Activated CD4-positive, alpha-beta T cell treated with anti-CD3 and anti-CD28 coated beads for 4 hours (primary cell): Measurements from ENCODE around the gene NPAS3.

Source experiments
- DNase-seq, 2 donors: peaks; one replicate each; pipeline ENCODE4 v3.0.0-alpha.2; 2020

Gene NPAS3

DNA sequence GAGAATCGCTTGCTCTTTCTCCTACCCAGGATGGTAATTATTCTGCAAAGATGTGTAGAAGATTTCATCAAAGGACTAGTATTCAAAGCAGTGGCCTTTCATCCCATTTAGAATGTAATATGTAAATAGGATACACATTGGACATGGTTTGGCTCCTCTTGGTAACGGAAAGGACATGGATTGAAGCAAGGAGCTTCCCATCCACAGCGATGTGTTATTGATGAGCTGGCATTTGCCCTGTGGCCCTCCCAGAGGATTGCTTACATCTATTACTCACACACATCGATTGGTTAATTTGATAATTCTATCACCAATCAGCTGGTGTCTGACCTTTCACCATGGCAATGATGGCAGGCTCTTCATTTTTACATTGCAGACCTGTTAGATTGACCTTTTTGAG is 553.8 kb downstream of the NPAS3 start:
- no peak for DNase-seq

DNA sequence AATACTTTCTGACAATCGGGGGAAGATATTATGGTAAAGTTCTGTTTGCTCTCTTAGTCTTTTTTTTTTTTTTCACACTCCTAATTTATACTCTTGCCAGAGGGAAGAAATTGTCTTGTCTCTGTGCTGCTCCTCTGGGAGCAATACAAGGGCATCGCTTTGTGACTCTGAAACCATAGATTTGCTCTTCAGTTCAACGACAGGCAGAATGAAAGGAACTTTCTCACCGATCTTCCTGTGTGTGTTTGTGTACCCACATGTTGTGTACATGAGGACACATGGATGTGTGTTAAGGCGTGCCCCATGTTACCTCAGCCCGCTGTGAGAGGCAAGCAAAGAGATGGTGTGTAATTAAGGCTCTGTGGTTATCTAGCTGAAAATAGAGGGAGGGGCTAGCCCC is 554.6 kb downstream of the NPAS3 start:
- no peak for DNase-seq

DNA sequence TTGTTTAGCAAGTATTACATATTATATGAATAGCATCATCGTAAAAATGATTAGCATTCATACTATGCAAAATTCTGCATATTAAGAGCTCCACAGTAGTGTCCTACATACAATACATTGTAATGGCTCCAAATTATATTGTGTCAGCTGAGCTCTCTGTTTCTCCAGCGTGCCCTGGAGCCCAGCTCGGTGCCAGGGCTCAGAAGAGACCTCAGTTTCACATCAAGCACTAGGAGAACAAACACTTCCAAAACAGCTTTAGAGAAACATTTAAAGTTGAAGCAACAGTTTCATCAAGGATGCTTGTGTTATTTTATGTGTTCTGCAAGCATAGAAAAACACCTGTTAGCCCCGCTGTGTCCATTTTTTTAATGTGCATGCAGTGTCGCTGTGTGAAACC is 555.3 kb downstream of the NPAS3 start:
- no peak for DNase-seq

DNA sequence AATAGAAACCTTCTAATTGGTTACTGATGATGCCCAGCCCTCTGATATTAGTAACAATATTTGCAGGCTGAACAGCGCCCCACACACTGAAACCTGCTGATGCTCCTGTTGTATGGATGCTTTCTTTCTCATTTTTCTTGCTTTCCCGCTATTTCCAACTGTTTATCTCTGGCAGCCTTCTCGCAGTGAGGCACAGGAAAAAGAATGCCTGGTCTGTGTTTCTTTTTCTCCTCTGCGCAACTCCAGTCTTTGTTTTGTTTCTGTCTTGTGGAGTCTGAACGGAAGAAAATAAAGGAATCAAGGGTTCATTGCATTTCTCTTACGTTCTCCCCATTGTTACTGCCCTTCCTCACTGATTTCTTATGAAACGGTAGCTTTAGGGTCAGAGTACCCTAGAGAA is 561.0 kb downstream of the NPAS3 start:
- DNase-seq = no peak

DNA sequence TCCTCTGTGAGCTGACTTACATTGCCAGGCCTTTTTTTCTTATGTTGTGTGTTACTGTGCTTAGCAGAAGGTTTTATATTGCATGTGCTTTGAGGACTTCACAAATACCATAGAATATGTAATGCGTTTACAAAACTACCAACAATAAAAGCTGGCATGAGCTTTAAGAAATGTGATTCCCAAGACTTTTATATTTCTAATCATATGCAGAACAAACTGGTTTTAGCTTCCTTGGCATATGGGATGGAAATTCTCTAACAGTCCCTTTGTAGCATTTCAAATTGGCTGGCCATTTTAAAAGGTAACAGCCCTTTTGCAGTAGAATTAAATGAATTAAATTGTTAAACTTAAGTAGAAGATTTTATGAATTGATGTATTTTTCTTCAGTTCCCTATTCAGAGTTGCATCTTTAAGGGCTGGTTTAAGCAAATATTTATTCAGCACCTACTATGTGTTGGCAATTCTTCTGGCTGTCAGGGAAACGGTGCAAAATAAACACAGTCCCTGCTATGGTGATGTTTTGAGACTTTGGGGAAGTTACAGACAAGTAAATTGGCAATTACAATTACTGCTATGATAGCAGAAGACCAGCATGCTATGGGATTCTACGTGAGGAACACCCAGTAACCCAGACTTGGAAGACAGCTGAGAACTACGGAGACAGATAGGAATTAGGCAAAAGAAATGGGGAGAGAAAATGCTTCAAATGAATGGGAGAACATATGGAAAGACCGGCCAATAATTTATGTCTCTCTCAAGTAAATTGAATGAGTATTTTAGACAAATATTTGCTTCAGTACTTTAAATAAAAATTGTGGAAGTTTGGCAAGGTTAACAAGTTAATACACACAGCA is 565.8 kb downstream of the NPAS3 start:
- no peak for DNase-seq

DNA sequence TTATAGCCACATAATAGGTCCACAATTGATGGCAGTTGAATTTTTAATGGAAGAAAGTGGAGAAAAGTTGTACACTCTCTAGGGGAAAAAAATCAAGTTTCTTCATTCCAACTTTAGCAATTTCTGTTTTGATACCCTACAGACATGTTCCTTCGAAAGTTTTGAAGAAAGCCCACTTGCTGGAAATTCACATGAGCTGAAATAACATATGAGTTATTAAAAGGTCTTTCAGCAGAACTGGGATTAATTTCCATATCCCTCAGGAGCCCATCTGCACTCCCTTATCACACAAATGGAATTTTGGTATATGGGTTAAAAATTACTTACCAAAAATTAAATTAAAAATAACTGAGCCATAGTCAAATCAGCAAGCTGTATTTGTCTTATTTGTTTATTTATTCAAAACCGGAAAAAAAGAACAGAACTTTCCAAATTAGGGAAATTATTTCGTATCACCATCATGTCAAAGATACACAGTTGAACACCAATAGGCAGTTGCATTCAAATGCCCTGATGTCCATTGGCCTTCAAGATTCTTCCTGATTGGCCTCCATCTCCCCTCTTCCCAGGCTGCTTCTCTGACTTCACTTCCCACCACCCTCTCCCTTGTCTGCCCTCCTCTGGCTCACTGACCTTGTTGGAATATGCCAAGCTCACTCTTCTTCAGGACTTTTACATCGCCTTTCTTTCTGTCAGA is 566.7 kb downstream of the NPAS3 start:
- no peak for DNase-seq

DNA sequence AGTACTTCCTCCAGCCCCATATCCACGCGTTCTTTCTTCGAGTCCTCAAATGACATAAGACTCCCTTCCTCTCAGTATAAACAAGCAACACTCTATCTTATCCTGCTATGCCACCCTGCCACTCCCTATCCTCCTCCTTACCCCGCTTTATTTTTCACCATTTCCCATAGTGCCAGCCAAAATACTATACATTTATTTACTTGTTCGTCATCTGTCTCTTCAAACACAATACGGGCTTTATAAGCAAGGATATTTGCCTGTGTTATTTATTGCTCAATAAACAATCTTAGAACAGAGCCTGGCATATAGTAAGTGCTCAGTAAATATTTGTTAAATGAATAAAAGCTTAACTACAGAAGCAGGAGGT is 567.3 kb downstream of the NPAS3 start:
- no peak for DNase-seq

DNA sequence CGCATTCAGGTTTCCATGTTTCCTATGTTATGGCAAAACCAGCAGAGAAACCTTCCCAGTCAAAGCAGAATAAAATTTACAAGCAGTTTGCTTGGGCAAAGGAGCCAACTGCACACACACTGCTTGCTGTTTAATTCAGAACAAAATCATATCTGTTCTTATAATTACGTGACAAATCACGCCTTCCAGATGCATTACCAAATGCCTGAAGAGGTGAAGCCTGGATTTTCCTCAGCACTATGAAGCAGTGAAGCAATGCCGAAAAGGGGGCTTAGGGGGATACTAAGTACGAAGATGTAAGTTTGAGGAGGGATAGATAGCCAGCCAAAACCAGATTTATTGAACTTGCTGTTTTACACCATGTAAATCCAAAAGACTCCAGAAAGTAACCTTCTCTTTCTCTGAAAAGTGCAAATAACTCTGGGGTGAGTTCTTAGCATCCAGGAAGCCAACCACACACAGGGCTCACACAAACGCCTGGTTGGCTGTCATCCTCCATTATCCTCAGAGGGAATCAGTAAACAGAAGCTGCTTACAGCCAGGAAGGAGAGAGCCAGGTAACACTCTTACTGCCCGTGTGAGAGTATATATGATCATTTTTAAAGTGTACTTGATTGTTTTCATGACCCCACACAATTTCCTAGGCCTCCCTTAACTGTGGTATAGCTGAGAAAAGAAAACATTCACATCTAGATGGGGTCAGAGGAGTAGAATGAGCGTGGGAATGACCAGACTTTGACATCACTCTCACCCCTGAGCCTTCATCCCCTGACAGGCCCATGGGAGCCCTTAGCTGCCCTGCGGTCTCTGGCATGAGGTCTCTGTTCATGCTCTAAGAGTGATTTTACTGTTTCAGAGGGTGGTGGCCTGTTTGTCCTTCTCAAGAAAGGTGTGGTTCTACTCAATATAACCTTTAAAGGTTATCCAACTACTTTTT is 569.7 kb downstream of the NPAS3 start:
- no peak for DNase-seq

DNA sequence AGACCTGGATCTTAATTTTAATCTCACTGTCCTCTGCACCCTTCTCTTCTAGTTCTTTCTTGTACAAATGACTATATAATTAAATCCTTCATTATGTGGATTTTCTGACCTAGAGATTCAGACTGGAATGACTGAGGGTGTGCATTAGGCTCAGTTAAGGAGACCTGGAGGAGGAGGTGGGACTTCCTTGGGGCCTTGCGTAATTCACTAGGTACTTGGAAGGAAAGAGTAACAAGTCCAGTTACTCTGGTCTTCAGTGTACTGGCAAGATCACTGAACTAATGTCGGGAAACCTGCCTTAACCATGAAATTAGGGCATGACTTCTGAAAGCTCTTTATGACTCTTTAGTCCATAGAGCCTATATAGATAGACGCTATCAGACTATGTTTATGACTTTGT is 570.8 kb downstream of the NPAS3 start:
- DNase-seq = no peak

DNA sequence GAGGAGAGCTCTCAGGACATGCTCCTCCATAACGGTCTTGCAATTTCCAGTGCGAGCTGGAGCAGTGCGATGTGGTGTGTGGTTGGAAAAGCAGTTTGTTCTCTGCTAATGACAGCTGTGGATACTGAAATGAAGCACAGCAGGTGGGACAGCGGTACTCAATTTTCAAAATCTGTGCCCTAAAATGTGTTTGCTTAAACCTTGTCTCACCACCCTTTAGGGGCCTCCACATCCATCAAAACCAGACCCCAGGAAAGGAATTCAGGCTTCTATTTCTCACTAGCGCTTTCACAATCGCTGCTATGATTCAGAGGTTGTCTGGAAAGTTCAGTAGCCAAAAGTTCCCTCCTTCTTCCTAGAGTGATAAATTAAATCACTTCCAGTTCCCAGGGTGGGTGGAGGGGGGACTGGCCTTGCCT is 571.4 kb downstream of the NPAS3 start:
- no peak for DNase-seq

DNA sequence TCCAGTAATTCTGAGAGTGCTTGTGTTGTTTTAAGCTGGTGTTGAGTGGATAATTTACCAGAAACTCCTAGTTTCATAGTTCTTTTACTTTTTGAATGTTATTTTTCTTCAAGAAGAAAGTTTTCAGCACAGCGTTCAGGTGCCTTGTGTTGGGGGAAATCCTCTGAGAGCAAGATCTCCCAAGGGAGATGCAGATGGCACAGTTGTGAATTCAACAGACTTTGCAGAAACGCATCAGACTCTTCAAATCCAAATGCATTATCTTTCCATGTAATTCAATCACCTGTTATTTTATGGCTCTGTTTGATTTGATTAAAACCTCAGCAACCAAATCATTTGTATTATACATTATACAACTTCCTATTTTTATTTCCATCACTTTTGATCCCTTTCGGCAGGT is 572.3 kb downstream of the NPAS3 start:
- DNase-seq = no peak

DNA sequence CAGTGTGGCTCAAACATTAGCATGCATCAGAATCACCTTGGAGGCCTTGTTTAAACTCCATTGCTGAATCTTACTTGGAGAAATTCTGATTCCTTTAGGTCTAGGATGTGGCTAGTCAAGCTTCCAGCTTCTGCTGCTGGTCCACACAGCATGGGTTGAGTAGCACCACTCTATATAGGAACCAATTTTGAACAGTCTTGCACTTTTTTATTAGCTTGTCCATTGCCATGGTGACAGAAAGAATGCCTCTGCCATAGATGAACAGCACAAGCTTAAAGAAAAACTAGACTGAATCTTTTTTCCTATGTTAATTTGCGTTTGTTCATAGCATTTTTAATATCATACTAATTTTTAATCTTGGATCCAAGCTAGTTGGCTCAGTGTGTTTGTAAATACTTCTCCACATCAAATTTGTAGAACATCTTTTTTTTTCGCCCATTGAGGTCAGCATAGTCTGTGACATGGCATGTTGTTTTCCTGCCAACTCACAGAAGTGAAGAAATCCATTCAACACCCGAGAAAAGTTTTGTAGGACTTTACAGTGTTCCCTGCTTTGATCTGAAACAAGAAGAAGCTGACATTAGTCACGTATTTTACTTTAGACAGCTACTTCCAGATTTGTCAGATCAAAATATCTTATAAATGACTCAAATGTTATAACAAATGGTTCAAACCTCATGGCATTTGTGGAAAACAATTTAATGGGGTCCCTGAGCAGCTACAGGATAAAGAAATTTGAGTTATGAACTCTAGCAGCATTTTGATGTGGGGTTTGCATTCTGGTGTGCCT is 573.4 kb downstream of the NPAS3 start:
- DNase-seq = no peak

DNA sequence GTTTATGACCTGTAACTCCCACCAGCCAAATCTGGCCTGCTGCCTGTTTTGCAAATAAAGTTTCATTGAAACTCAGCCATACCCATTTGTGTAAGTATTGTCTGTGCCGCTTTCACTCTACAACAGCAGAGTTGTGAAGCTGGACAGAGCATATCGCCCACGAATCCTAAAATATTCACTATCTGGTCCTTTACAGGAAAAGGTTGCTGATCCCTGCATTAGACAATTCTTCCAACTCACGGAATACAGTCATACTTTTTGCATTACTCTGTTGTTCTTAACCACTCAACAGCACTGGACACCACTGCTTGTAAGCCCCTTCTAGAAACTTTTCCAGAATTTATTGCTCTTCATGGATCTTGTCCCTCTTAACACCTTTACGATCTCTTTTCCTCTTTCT is 576.8 kb downstream of the NPAS3 start:
- no peak for DNase-seq

DNA sequence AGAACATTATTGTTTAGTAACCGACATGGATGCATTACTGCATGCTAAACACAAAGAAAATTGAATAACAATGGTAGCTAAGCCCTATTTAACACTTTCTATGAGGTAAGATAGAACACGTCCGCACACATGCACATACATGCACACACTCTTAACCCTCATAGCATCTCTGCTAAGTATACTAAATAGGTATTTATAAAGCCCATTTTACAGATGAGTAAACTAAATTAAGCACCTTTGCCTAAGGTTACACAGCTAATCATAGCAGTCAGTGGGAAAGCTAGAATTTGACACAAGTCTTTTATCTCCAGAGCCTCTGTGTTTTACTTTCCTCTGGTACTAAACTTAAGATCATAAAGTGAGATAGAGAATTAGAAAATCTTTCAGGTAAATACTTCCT is 577.2 kb downstream of the NPAS3 start:
- no peak for DNase-seq

DNA sequence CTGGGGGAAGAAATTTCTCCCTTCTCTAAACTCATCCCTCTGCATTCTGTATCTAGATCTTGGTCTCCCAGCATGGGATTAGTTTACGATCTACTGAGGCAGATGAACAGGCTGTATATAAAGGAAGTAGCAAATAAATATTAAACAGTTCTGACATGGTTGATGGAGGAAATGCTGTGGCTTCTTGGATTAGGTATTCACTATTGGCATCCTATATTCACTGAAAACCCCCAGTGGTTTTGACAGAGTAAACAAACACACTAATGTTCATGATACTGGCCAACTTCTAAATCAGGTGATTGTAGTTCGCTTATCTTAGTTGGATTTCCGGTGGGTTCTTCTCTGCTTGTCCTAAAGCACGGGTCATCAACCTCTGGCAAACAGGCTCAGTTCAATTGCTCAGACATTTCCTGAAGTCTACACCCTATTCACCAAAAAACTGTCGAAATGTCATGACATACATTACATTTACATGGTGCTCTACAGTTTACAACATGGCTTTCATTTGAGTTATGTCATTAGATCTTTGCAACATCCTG is 578.3 kb downstream of the NPAS3 start:
- DNase-seq = no peak

DNA sequence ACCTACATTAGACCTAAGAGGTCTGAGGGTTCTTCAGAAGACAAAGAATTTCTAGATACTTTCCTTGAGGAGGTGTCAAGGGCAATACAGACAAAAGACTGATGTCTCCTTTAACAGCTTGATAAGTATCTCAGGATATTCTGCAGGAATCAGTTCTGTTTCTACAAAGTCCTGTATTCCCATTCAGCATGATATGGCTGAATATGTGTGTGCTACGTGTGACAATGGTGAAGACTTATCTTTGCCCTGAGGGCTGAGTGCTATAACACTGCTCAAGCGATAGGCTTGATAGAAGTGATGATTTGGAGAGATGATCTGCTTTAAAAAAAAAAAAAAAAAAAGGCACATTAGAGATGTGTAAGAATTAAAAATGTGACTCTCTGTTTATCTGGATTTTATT is 582.5 kb downstream of the NPAS3 start:
- DNase-seq = no peak

DNA sequence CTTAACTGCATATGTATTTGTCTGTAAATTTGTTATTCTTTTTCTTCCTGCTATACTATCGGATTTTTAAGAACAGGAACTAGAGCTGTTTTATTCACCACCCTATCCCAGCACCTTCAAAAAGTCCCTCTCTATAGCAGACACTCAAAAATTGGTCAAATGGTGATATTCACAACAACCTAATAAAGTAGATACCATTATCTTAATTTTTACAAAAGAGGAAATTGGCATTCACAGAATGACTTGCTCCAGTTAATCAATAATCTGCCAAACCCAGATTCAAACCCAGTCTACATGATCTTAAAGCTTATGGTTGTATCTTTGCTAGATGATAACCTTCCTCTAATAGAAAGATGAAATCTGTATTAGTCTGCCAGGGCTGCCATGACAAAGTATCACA is 585.6 kb downstream of the NPAS3 start:
- DNase-seq = no peak

DNA sequence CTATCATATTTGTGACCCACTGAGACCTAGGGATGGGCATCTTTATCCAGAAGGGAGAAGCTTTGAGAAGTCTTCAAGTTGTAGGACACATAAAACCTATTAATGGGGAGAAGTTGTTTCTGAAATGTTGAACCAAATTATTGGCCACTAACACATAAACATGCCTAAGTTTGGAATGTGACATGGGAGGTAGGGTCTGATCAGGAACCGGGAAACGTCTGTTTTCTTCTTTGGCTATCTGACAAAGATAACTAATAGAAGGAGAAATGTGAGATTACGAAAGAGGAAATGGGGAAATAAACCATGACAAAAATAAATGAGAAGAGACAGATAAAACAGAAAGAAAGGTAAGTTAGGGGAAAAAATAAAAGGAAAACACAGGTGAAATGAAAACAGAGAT is 586.9 kb downstream of the NPAS3 start:
- no peak for DNase-seq

DNA sequence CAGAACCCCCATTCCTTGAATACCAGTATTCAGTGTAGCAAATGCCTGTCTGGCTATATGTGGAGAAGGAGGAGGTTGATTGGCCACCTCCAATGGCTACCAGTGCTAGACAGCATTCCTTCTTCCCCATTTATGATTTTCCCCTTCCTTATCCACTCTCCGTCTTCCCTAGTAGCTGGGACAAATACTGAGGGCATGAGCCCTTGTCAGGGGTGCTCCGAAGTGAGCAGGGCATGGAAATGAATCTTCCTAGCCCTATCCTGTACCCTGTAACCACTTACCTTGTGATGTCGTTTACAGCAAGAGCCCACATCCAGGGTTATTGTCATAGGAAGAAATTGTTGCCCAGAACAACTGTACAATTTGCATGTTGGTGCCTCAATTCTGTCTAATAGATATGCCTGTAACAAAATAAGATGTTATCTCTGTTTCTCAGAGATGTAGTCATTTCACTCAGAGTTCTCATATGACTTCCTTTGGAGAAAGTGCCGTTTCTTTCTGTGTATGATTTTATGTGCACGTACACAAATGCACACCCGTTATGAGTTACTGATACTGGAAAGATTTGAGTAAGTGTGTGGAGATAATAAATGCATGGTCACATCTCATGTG is 588.5 kb downstream of the NPAS3 start:
- DNase-seq = no peak

DNA sequence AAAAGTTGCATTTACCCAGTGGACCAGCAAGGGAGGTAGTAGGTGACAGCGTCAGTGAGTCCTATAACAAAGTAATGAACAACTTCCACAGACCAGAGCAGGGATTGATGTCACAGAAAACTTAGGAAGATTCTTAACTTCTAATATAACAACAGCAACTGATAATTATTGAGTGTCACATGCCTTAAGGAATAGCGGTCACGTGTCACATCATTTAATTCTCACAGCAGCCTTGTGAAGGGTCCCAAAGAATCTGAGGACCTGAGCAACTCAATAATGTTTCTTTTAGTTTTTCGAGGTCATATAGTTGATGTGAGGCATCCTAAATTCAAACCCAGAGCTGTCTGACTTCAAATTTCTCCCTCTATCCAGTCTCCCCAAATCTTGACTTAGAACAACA is 590.0 kb downstream of the NPAS3 start:
- DNase-seq = no peak

DNA sequence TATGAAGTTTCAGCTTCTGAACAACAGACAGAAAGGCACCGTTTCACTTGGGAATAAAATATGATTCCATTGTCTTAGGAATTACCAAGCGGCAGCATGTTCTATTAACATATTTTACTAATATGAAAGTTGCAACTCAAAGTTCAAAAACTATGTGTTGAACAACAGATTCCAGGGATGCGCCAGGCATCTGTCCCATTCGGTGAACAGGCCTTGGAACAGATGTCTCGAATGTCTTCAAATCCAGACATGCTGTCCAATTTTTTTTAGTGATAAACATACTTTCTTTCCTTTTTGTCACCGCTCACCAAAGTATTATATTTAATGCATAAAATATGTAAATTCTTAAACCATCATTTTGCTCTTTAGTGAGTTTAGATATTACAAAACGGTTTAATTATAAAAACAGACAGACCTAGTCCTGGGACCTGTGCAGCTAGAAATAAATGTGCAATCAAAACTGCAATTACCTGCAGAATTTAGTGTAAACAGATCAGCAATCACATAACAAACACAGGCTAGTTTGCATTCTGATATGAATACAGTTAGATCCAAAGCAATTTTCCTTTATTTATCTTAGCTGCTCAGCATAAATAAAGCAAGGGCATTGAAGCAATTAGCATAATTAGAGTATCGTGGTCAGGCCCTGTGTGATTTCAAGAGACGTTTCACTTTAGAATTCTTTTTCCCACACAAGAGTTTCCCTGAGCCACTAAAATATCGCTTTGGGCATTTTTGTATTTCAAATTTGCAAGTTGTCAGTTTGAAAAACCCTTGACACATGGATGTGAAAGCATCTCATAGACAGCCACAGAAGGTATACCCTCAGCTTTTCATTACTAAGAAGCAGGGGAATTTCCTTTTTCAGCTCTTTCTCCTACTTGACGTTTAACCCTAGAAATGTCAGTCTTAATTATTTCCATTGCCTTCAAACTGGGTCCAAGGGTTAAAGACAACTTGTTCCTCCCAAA is 591.4 kb downstream of the NPAS3 start:
- DNase-seq = no peak
